ENCODE data around the gene STIM2.

STIM2 gene

GRCh38 chr4:27013012-27013411 lies 152.4 kb downstream of the STIM2 start:
- TF ChIP-seq REST (IDR thresholded peaks at IDR 0.05; ENCODE audit: low read depth): no peak
- no peak for TF ChIP-seq TCF12 (IDR thresholded peaks at IDR 0.05; ENCODE audit: low read depth)
- TF ChIP-seq RAD21 (IDR thresholded peaks at IDR 0.05; ENCODE audit: low read depth): no peak
- TF ChIP-seq EGR1 (IDR thresholded peaks at IDR 0.05): no peak
- no peak for TF ChIP-seq ZBTB7A (IDR thresholded peaks at IDR 0.05; ENCODE audit: low read depth)
- TF ChIP-seq TEAD4 (IDR thresholded peaks at IDR 0.05): no peak
- no peak for TF ChIP-seq NFIC (IDR thresholded peaks at IDR 0.05)
- TF ChIP-seq TAF1 (IDR thresholded peaks at IDR 0.05; ENCODE audit: low read depth): no peak
- no peak for TF ChIP-seq CEBPB (IDR thresholded peaks at IDR 0.05)
- TF ChIP-seq EP300 (IDR thresholded peaks at IDR 0.05; ENCODE audit: borderline replicate concordance): no peak
- TF ChIP-seq FOXM1 (IDR thresholded peaks at IDR 0.05; ENCODE audit: borderline replicate concordance, low read depth): no peak
- no peak for TF ChIP-seq CREB1 (IDR thresholded peaks at IDR 0.05; ENCODE audit: low read depth)

DNA sequence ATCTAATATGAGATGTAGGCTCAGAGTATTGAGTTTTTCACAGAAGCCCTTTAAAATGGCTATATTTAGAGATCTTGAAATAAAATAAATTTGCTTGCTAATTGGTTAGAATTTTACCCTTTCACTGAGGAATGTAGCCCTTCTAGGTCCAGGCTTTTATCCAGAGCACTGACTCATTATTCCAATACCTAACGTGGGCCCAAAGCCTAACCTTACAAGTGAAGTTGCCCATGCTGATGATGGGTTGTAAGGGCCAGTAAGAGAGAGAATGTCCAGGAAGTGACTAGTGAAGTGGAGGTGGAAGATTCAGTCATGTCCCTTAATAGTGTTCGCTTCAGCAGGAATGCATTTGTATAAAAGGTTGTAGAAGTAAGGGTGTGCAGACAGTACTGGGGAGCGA lies 155.9 kb downstream of the STIM2 start:
- no peak for TF ChIP-seq EGR1 (IDR thresholded peaks at IDR 0.05)
- no peak for TF ChIP-seq YY1 (IDR thresholded peaks at IDR 0.05; ENCODE audit: low read depth)
- no peak for TF ChIP-seq ZBTB7A (IDR thresholded peaks at IDR 0.05; ENCODE audit: low read depth)
- no peak for TF ChIP-seq NFIC (IDR thresholded peaks at IDR 0.05)
- TF ChIP-seq EP300 (IDR thresholded peaks at IDR 0.05; ENCODE audit: borderline replicate concordance): no peak
- no peak for TF ChIP-seq TEAD4 (IDR thresholded peaks at IDR 0.05)
- no peak for TF ChIP-seq TAF1 (IDR thresholded peaks at IDR 0.05; ENCODE audit: low read depth)

- no peak for TF ChIP-seq MAX (IDR thresholded peaks at IDR 0.05)
- TF ChIP-seq EP300 (IDR thresholded peaks at IDR 0.05; ENCODE audit: borderline replicate concordance): no peak
- no peak for TF ChIP-seq NFIC (IDR thresholded peaks at IDR 0.05)
- TF ChIP-seq TEAD4 (IDR thresholded peaks at IDR 0.05): no peak
- TF ChIP-seq ZBTB7A (IDR thresholded peaks at IDR 0.05; ENCODE audit: low read depth): no peak
- TF ChIP-seq FOXM1 (IDR thresholded peaks at IDR 0.05; ENCODE audit: borderline replicate concordance, low read depth): no peak
- TF ChIP-seq CREB1 (IDR thresholded peaks at IDR 0.05; ENCODE audit: low read depth): no peak
- TF ChIP-seq REST (IDR thresholded peaks at IDR 0.05; ENCODE audit: low read depth): no peak
- no peak for TF ChIP-seq USF1 (IDR thresholded peaks at IDR 0.05)
- TF ChIP-seq EGR1 (IDR thresholded peaks at IDR 0.05): no peak
- no peak for TF ChIP-seq RAD21 (IDR thresholded peaks at IDR 0.05; ENCODE audit: low read depth)
- TF ChIP-seq YY1 (IDR thresholded peaks at IDR 0.05; ENCODE audit: low read depth): no peak
- no peak for TF ChIP-seq TCF12 (IDR thresholded peaks at IDR 0.05; ENCODE audit: low read depth)
- TF ChIP-seq CEBPB (IDR thresholded peaks at IDR 0.05): no peak
These were observed 157.0 kb downstream of the STIM2 start for GRCh38 chr4:27017623-27018022.

DNA sequence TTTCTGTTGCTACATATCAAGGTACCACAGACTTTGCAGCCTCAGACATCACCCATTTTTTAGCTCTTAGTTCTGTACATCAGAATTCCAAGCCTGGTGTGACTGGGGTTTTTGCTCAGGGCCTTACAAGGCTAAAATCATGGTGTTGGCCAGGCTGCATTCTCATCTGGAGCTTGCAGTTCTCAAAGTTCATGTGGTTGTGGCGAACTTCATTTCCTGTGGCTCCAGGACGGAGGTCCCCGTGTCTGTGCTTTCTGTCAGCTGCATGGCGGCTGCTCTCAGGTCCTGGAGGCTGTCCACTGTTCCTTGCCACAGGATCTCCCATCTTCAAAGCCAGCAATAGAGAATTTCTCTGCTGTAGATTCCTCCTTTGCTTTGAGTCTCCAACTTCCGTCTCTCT lies 157.4 kb downstream of the STIM2 start:
- TF ChIP-seq ZBTB7A (IDR thresholded peaks at IDR 0.05; ENCODE audit: low read depth) (no peak), USF1 (IDR thresholded peaks at IDR 0.05) (no peak), CEBPB (IDR thresholded peaks at IDR 0.05) (no peak), FOXM1 (IDR thresholded peaks at IDR 0.05; ENCODE audit: borderline replicate concordance, low read depth) (no peak), REST (IDR thresholded peaks at IDR 0.05; ENCODE audit: low read depth) (no peak), TEAD4 (IDR thresholded peaks at IDR 0.05) (no peak), CREB1 (IDR thresholded peaks at IDR 0.05; ENCODE audit: low read depth) (no peak), TAF1 (IDR thresholded peaks at IDR 0.05; ENCODE audit: low read depth) (no peak), EP300 (IDR thresholded peaks at IDR 0.05; ENCODE audit: borderline replicate concordance) (no peak), YY1 (IDR thresholded peaks at IDR 0.05; ENCODE audit: low read depth) (no peak), TCF12 (IDR thresholded peaks at IDR 0.05; ENCODE audit: low read depth) (no peak), MAX (IDR thresholded peaks at IDR 0.05) (no peak), NFIC (IDR thresholded peaks at IDR 0.05) (no peak), EGR1 (IDR thresholded peaks at IDR 0.05) (no peak), RAD21 (IDR thresholded peaks at IDR 0.05; ENCODE audit: low read depth) (no peak)
